MM.1S (cell line): Measurements from ENCODE around the gene CPPED1.
"Not testable (repeated sequence)": the region's sequence is repeated elsewhere in the genome, so short reads cannot be mapped to it uniquely, and the experiment has no call there.

Source experiments
- DNase-seq: peaks from one replicate; pipeline ENCODE4 v3.0.0-alpha.2; 2015
- H2AFZ ChIP-seq: fragments of 300-600 bp; sonication (generic); 2 replicates; pipeline ENCODE4 v1.6.0; 2016; ENCODE audit warnings: antibody characterized with exemption, low read length
- H3F3A ChIP-seq: fragments of 300-600 bp; sonication (generic); 2 replicates; pipeline ENCODE4 v1.6.1; 2016; ENCODE audit warnings: mild to moderate bottlenecking, antibody characterized with exemption, low read length, moderate library complexity, mixed read lengths; ENCODE audit not compliant: insufficient read depth
- H3K27ac ChIP-seq: fragments of 300-600 bp; sonication (generic); 2 replicates; pipeline ENCODE4 v1.5.1; 2016; ENCODE audit warnings: mild to moderate bottlenecking, low read length
- H3K27me3 ChIP-seq: fragments of 300-600 bp; sonication (generic); replicated peaks from 2 replicates; pipeline ENCODE4 v1.6.0; 2016; ENCODE audit warnings: low read length; ENCODE audit not compliant: insufficient read depth
- H3K36me3 ChIP-seq: fragments of 300-600 bp; sonication (generic); replicated peaks from 2 replicates; pipeline ENCODE4 v1.6.1; 2016; ENCODE audit warnings: mild to moderate bottlenecking, low read length, mixed read lengths; ENCODE audit not compliant: insufficient read depth
- H3K4me1 ChIP-seq: fragments of 300-600 bp; sonication (generic); 2 replicates; pipeline ENCODE4 v1.6.1; 2016; ENCODE audit warnings: low read length, mixed read lengths
- H3K4me2 ChIP-seq: fragments of 300-600 bp; sonication (generic); 2 replicates; pipeline ENCODE4 v1.6.0; 2016; ENCODE audit warnings: low read depth, low read length
- H3K4me3 ChIP-seq: fragments of 300-600 bp; sonication (generic); 2 replicates; pipeline ENCODE4 v1.5.1; 2016; ENCODE audit warnings: low read length, mixed read lengths
- H3K79me2 ChIP-seq: fragments of 300-600 bp; sonication (generic); 2 replicates; pipeline ENCODE4 v1.6.1; 2016; ENCODE audit warnings: mixed run types, low read length, mixed read lengths
- H3K9ac ChIP-seq: fragments of 300-600 bp; sonication (generic); 2 replicates; pipeline ENCODE4 v1.6.1; 2016; ENCODE audit warnings: low read length, mixed read lengths
- H3K9me2 ChIP-seq: fragments of 300-600 bp; sonication (generic); replicated peaks from 2 replicates; pipeline ENCODE4 v1.6.1; 2016; ENCODE audit warnings: mild to moderate bottlenecking, low read length, mixed read lengths; ENCODE audit not compliant: insufficient read depth
- H3K9me3 ChIP-seq: fragments of 300-600 bp; sonication (generic); replicated peaks from 2 replicates; pipeline ENCODE4 v1.6.1; 2016; ENCODE audit warnings: mild to moderate bottlenecking, low read length, mixed read lengths; ENCODE audit not compliant: insufficient read depth
- H4K20me1 ChIP-seq: fragments of 300-600 bp; sonication (generic); 2 replicates; pipeline ENCODE4 v1.6.1; 2016; ENCODE audit warnings: mild to moderate bottlenecking, low read length, moderate library complexity, mixed read lengths; ENCODE audit not compliant: insufficient read depth
- CTCF ChIP-seq: fragments of 300-600 bp; sonication (generic); IDR thresholded peaks from 2 replicates; pipeline ENCODE4 v1.5.1; 2016; ENCODE audit warnings: antibody characterized with exemption, low read length, mixed read lengths
- EZH2 ChIP-seq: fragments of 300-600 bp; sonication (generic); optimal IDR thresholded peaks from 2 replicates; pipeline ENCODE3; 2017; ENCODE audit warnings: low read depth, mild to moderate bottlenecking, antibody characterized with exemption, low read length, mixed read lengths
- EZH2phosphoT487 ChIP-seq: fragments of 300-600 bp; sonication (generic); IDR thresholded peaks from 2 replicates; pipeline ENCODE4 v1.6.1; 2018; ENCODE audit warnings: antibody characterized with exemption, low read length

Gene CPPED1

GRCh38 chr16:12800817-12801216, 2.9 kb downstream of the CPPED1 start:
- Histone ChIP-seq H3K4me3 (no peak overlapping the region), H4K20me1 (no peaks in the 10 kb centered on the region), H3K4me2 (no peak overlapping the region), H3K9me3 (no peaks in the 10 kb centered on the region), H3K79me2 (peaks cover 9% of the 10 kb centered on the region), H3K9ac (no peak overlapping the region), H3K36me3 (no peaks in the 10 kb centered on the region), H3K4me1 (no peaks in the 10 kb centered on the region), H3F3A (peaks cover 4% of the 10 kb centered on the region; the same call in 1 of the 2 replicates), H2AFZ (no peak overlapping the region), H3K27ac (no peak overlapping the region), H3K9me2 (no peaks in the 10 kb centered on the region), H3K27me3 (no peaks in the 10 kb centered on the region)
- TF ChIP-seq EZH2phosphoT487 (no peak), CTCF (no peak), EZH2 (no peak)
- no peak for DNase-seq

GRCh38 chr16:12799996-12800395, 3.7 kb downstream of the CPPED1 start:
- H3K9ac ChIP-seq, H3K4me1 ChIP-seq, H3K9me2 ChIP-seq, H3K4me3 ChIP-seq, H3K27me3 ChIP-seq, DNase-seq, H3K79me2 ChIP-seq, H3K27ac ChIP-seq, H3K9me3 ChIP-seq, H3K4me2 ChIP-seq, H4K20me1 ChIP-seq, H3K36me3 ChIP-seq, H3F3A ChIP-seq, H2AFZ ChIP-seq: not testable (repeated sequence)

- no peak overlapping the region for H3K27ac ChIP-seq
- no peaks in the 10 kb centered on the region for H3K4me1 ChIP-seq
- peaks cover 9% of the 10 kb centered on the region for H3K79me2 ChIP-seq
- H2AFZ ChIP-seq: no peak overlapping the region
- H3F3A ChIP-seq: peaks cover 4% of the 10 kb centered on the region; the same call in 1 of the 2 replicates
- H3K9ac ChIP-seq: no peak overlapping the region
- no peak overlapping the region for H3K4me3 ChIP-seq
- no peaks in the 10 kb centered on the region for H3K36me3 ChIP-seq
- no peak overlapping the region for H3K4me2 ChIP-seq
- H3K27me3 ChIP-seq: no peaks in the 10 kb centered on the region
- no peaks in the 10 kb centered on the region for H3K9me2 ChIP-seq
- H3K9me3 ChIP-seq: no peaks in the 10 kb centered on the region
- DNase-seq: no peak
- H4K20me1 ChIP-seq: no peaks in the 10 kb centered on the region
- TF ChIP-seq EZH2phosphoT487 (no peak), EZH2 (no peak), CTCF (no peak)
Observed at GRCh38 chr16:12798846-12799245, 4.8 kb downstream of the CPPED1 start.

GRCh38 chr16:12798171-12798570, 5.5 kb downstream of the CPPED1 start:
- Histone ChIP-seq H3K4me2 (no peak overlapping the region), H3K9me2 (no peaks in the 10 kb centered on the region), H3K9me3 (no peaks in the 10 kb centered on the region), H3K4me1 (no peaks in the 10 kb centered on the region), H3K4me3 (no peak overlapping the region), H3K9ac (no peak overlapping the region), H2AFZ (no peak overlapping the region), H3K27ac (no peak overlapping the region), H4K20me1 (no peaks in the 10 kb centered on the region), H3K36me3 (no peaks in the 10 kb centered on the region), H3F3A (peaks cover 3% of the 10 kb centered on the region; the same call in 1 of the 2 replicates), H3K27me3 (no peaks in the 10 kb centered on the region), H3K79me2 (peaks cover 7% of the 10 kb centered on the region)
- TF ChIP-seq EZH2 (no peak), EZH2phosphoT487 (no peak), CTCF (no peak)
- DNase-seq: no peak
